ENCODE measurements around the gene ADM.
A peak's percentile ranks its signal among the peaks of the same experiment; 100 is the strongest.
"Not testable (repeated sequence)": the region's sequence is repeated elsewhere in the genome, so short reads cannot be mapped to it uniquely, and the experiment has no call there.

The ADM gene, protein sequence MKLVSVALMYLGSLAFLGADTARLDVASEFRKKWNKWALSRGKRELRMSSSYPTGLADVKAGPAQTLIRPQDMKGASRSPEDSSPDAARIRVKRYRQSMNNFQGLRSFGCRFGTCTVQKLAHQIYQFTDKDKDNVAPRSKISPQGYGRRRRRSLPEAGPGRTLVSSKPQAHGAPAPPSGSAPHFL

DNA sequence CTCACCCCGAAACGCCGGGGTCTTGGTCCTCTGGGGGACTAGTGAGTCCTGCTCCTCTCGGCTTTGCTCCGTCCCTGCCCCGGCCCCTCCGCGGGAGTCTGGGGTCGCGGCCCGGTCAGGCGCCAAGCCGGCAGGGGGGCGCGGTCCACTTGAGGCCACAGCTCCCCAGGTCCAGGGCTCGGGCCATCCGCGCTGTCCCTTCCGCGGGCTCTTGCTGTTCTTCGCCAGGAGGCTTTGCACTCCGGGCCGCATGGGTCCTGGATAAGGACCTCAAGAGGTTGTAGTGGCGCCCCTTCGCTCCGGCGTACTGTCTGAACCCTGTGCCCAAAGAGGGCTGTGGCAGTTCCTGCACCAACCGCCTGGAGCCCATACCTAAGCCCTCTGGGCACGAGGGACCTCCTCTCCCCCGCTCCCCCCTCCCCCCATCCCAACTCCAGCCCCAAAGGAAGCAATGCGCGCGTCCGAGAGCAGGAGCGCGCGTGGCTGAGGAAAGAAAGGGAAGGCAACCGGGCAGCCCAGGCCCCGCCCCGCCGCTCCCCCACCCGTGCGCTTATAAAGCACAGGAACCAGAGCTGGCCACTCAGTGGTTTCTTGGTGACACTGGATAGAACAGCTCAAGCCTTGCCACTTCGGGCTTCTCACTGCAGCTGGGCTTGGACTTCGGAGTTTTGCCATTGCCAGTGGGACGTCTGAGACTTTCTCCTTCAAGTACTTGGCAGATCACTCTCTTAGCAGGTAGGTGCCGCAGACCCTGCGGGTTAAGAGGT, at the start of gene ADM:
ADM (plus strand) TSS at position 579 of the 767 bp plus-strand sequence. CDS start 628 bp downstream, outside the sequence.
- no peaks in the 10 kb centered on the region for H3K9me3 ChIP-seq (ENCODE audit: control insufficient read depth in 1 of 2, low read length in 2 of 2)
- H3K27ac ChIP-seq (ENCODE audit: low read length), result peak within 1 kb of the TSS; percentile 94
- peak within 1 kb of the TSS; percentile 85 to 89 for H3K4me3 ChIP-seq (ENCODE audit: low read depth in 1 of 2, low read length in 2 of 2)
- no peaks in the 10 kb centered on the region for H3K27me3 ChIP-seq (ENCODE audit: low read depth, low read length)
- peaks cover 13 to 25% of the 10 kb centered on the region in 2 donors for H3K4me1 ChIP-seq (ENCODE audit: control insufficient read depth in 1 of 2, insufficient read depth in 2 of 2, low read length in 2 of 2)
- no peaks in the 10 kb centered on the region for H3K36me3 ChIP-seq (ENCODE audit: control insufficient read depth in 1 of 2, insufficient read depth in 2 of 2, low read length in 2 of 2)

DNA sequence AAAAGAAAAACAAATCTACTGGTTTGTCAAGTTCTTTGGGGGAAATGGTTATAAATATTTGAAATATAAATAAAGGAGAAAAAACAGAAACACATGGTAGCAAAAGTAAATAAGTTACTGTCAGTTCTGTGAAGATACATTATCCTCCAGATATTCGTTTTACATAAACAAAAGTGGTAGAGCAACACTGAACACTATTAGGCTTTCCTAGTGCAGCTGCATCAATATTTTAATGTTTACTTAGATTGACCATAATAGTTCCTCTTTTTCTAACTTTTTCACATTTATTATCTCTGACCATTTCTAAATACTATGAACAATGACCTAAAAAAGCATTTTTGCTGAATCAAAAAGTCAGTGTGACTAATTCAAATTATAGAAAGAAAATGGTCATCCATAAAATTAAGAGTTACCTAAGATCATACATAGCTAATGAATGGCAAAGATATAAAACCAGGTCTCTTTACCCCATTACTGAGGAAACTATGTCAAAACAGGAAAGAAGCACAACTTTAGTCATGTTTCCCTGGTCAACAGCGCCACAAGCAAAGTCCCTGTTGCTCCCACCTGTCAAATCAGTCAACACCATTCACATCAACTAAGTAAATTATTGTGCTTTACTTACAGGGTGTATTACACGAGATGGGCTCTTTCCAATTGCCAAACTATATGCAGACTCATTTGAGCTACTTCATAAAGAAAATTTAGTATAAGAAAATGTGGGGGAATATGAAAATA, 49.3 kb upstream of the ADM start:
- Histone ChIP-seq H3K4me3 (ENCODE audit: low read depth in 1 of 2, low read length in 2 of 2) (no peak overlapping the region), H3K27me3 (ENCODE audit: low read depth, low read length) (no peaks in the 10 kb centered on the region), H3K27ac (ENCODE audit: low read length) (no peak overlapping the region), H3K4me1 (ENCODE audit: control insufficient read depth in 1 of 2, insufficient read depth in 2 of 2, low read length in 2 of 2) (no peaks in the 10 kb centered on the region), H3K9me3 (ENCODE audit: control insufficient read depth in 1 of 2, low read length in 2 of 2) (no peaks in the 10 kb centered on the region), H3K36me3 (ENCODE audit: control insufficient read depth in 1 of 2, insufficient read depth in 2 of 2, low read length in 2 of 2) (no peaks in the 10 kb centered on the region)

DNA sequence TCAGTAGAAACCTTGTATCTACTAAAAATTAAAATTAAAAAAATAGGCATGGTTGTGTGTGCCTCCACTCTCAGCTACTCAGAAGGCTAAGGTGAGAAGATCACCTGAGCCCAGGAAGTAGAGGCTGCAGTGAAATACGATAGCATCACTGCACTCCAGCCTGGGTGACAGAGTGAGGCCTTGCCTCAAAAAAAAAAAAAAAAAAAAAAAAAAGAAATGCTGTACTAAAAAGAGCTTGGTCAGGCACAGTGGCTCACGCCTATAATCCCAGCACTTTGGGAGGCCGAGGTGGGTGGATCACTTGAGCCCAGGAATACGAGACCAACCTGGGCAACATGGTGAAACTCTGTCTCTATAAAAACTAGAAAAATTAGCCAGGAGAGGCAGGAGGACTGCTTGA, 47.4 kb upstream of the ADM start:
- Histone ChIP-seq H3K27me3 (ENCODE audit: low read depth, low read length) (no peaks in the 10 kb centered on the region), H3K27ac (ENCODE audit: low read length) (no peak overlapping the region), H3K9me3 (ENCODE audit: control insufficient read depth in 1 of 2, low read length in 2 of 2) (no peaks in the 10 kb centered on the region), H3K4me1 (ENCODE audit: control insufficient read depth in 1 of 2, insufficient read depth in 2 of 2, low read length in 2 of 2) (no peaks in the 10 kb centered on the region), H3K36me3 (ENCODE audit: control insufficient read depth in 1 of 2, insufficient read depth in 2 of 2, low read length in 2 of 2) (no peaks in the 10 kb centered on the region), H3K4me3 (ENCODE audit: low read depth in 1 of 2, low read length in 2 of 2) (no peak overlapping the region)

DNA sequence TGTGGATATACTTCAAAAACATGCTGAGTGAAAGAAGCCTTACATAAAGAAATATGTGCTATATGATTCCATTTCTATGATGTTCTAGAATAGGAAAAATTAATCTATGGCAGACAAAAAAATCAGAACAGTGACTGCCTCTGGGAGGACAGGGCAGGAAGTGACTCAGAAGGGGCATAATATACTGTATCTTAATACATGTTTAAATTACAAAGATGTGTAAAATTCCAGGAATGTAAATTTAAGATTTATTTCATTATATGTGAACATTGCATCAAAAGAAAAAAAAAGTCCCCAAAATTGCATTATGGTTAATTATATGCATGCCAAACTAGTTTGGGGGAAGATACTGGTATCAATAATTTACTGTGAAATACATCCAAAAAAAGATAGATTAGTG, 43.1 kb upstream of the ADM start:
- H3K36me3 ChIP-seq (ENCODE audit: control insufficient read depth in 1 of 2, insufficient read depth in 2 of 2, low read length in 2 of 2), result no peaks in the 10 kb centered on the region
- no peaks in the 10 kb centered on the region for H3K27me3 ChIP-seq (ENCODE audit: low read depth, low read length)
- H3K9me3 ChIP-seq (ENCODE audit: control insufficient read depth in 1 of 2, low read length in 2 of 2), result no peaks in the 10 kb centered on the region
- H3K27ac ChIP-seq (ENCODE audit: low read length), result no peak overlapping the region
- H3K4me3 ChIP-seq (ENCODE audit: low read depth in 1 of 2, low read length in 2 of 2), result no peak overlapping the region
- H3K4me1 ChIP-seq (ENCODE audit: control insufficient read depth in 1 of 2, insufficient read depth in 2 of 2, low read length in 2 of 2), result peaks cover 0 to 3% of the 10 kb centered on the region in 2 donors

DNA sequence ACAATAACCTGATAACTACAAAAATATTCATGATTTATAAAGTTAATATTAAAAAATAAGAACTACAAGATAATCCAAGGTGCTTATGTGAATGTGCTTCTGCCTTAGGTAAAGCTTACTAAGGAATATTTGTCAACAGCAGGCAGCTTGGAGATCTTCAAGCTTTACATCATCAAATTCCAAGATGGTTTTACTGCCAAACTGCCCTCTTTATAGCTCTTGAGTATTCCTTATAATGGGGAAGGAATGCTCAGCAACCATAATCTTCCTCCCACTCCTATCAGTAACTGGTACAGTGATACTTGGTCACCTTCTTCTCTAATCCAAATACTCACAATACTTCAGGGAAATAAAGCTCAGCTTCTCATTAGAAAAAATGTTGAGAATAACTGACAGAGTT, 40.9 kb upstream of the ADM start:
- Histone ChIP-seq H3K27me3 (ENCODE audit: low read depth, low read length) (no peaks in the 10 kb centered on the region), H3K36me3 (ENCODE audit: control insufficient read depth in 1 of 2, insufficient read depth in 2 of 2, low read length in 2 of 2) (no peaks in the 10 kb centered on the region), H3K27ac (ENCODE audit: low read length) (no peak overlapping the region), H3K9me3 (ENCODE audit: control insufficient read depth in 1 of 2, low read length in 2 of 2) (no peaks in the 10 kb centered on the region), H3K4me1 (ENCODE audit: control insufficient read depth in 1 of 2, insufficient read depth in 2 of 2, low read length in 2 of 2) (peaks cover 0 to 3% of the 10 kb centered on the region in 2 donors), H3K4me3 (ENCODE audit: low read depth in 1 of 2, low read length in 2 of 2) (no peak overlapping the region)

DNA sequence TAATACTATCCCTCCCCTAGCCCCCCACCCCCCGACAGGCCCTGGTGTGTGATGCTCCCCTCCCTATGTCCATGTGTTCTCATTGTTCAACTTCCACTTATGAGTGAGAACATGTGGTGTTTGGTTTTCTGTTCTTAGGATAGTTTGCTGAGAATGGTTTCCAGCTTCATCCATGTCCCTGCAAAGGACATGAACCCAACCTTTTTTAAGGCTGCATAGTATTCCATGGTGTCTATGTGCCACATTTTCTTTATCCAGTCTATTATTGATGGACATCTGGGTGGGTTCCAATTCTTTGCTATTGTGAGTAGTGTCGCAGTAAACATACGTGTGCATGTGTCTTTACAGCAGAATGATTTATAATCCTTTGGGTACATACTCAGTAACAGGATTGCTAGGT, 40.2 kb upstream of the ADM start:
- H3K27me3 ChIP-seq (ENCODE audit: low read depth, low read length); H3K9me3 ChIP-seq (ENCODE audit: control insufficient read depth in 1 of 2, low read length in 2 of 2); H3K36me3 ChIP-seq (ENCODE audit: control insufficient read depth in 1 of 2, insufficient read depth in 2 of 2, low read length in 2 of 2): not testable (repeated sequence)

DNA sequence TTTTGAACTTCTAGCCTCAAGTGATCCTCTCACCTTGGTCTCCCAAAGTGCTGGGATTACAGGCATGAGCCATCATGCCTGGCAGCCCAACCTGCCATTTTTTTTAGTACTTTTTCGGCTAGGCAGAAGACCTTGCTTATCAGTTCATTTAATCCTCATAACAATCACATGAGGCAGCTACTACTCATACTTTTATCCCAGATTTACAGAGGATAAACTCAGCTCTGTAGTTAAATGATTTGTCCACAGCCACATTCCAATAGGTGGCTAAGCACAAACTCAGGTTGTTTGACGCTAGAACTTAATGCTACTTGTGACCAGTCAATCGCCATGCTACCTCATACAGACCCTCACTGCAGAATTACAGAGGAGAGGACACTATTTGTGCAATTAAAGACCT, 38.9 kb upstream of the ADM start:
- Histone ChIP-seq H3K4me1 (ENCODE audit: control insufficient read depth in 1 of 2, insufficient read depth in 2 of 2, low read length in 2 of 2) (peaks cover 0 to 3% of the 10 kb centered on the region in 2 donors), H3K27ac (ENCODE audit: low read length) (no peak overlapping the region), H3K4me3 (ENCODE audit: low read depth in 1 of 2, low read length in 2 of 2) (no peak overlapping the region), H3K9me3 (ENCODE audit: control insufficient read depth in 1 of 2, low read length in 2 of 2) (no peaks in the 10 kb centered on the region), H3K36me3 (ENCODE audit: control insufficient read depth in 1 of 2, insufficient read depth in 2 of 2, low read length in 2 of 2) (no peaks in the 10 kb centered on the region), H3K27me3 (ENCODE audit: low read depth, low read length) (no peaks in the 10 kb centered on the region)

More for the DNA sequence above, 40.2 kb upstream of the ADM start:
- H3K4me1 ChIP-seq (ENCODE audit: control insufficient read depth in 1 of 2, insufficient read depth in 2 of 2, low read length in 2 of 2); H3K4me3 ChIP-seq (ENCODE audit: low read depth in 1 of 2, low read length in 2 of 2); H3K27ac ChIP-seq (ENCODE audit: low read length): not testable (repeated sequence)

DNA sequence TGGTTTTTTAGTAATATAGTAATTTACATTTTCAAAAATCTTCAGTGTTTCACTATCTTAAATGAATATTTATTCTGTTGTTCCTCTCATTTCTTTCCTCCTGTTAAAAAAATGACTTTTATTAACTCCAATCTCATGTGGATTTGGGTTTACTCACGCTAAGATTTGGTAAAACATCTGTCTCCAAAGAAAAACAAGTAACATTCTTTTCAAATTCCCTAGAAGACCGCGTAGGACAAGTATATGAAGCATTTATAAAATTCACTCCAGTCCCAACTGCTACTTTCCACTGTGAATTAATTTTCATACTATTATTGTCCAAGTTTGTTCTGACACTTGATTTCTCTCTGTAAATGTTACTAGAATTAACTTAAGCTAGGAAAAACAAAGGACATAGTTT, 37.1 kb upstream of the ADM start:
- H3K27me3 ChIP-seq (ENCODE audit: low read depth, low read length), result no peaks in the 10 kb centered on the region
- H3K36me3 ChIP-seq (ENCODE audit: control insufficient read depth in 1 of 2, insufficient read depth in 2 of 2, low read length in 2 of 2), result no peaks in the 10 kb centered on the region
- H3K4me1 ChIP-seq (ENCODE audit: control insufficient read depth in 1 of 2, insufficient read depth in 2 of 2, low read length in 2 of 2), result peaks cover 0 to 3% of the 10 kb centered on the region in 2 donors
- no peak overlapping the region for H3K27ac ChIP-seq (ENCODE audit: low read length)
- no peak overlapping the region for H3K4me3 ChIP-seq (ENCODE audit: low read depth in 1 of 2, low read length in 2 of 2)
- no peaks in the 10 kb centered on the region for H3K9me3 ChIP-seq (ENCODE audit: control insufficient read depth in 1 of 2, low read length in 2 of 2)

DNA sequence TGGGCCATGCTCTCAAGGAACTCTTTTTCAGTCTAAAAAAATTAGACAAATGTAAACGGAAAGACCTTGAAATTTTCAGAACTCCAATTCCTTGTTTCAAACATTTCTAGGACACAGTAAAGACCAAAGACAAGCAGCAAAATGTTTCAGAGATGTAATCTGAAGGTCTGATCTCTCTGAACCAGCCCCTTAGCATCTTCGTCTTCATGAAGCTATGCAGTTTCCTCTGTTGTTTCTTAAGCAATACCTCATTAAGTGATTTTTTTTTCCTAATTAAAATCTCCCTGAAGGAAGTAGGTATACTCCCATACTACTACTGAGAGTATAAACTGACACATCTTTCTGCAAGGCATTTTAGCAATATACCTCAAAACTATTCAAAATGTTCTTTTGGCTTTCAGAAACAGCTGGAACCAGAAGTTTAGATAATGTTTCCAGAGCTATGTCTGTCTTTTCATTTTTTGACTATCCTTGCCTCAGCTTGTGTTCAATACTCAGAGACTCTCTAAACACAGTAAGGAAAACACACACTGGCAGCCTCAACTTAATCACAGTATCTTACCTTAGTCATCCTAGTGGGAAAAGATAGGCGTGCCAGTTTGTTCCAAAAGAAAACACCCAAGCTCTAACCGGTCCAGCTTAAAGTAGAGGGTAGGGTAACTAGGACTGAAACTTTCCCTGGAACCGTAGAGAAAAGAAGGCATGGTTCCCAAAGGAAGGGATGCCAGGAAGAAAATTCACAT, 36.0 kb upstream of the ADM start:
- Histone ChIP-seq H3K9me3 (ENCODE audit: control insufficient read depth in 1 of 2, low read length in 2 of 2) (no peaks in the 10 kb centered on the region), H3K27ac (ENCODE audit: low read length) (no peak overlapping the region), H3K36me3 (ENCODE audit: control insufficient read depth in 1 of 2, insufficient read depth in 2 of 2, low read length in 2 of 2) (no peaks in the 10 kb centered on the region), H3K4me3 (ENCODE audit: low read depth in 1 of 2, low read length in 2 of 2) (no peak overlapping the region), H3K27me3 (ENCODE audit: low read depth, low read length) (no peaks in the 10 kb centered on the region), H3K4me1 (ENCODE audit: control insufficient read depth in 1 of 2, insufficient read depth in 2 of 2, low read length in 2 of 2) (peaks cover 0 to 9% of the 10 kb centered on the region in 2 donors)

DNA sequence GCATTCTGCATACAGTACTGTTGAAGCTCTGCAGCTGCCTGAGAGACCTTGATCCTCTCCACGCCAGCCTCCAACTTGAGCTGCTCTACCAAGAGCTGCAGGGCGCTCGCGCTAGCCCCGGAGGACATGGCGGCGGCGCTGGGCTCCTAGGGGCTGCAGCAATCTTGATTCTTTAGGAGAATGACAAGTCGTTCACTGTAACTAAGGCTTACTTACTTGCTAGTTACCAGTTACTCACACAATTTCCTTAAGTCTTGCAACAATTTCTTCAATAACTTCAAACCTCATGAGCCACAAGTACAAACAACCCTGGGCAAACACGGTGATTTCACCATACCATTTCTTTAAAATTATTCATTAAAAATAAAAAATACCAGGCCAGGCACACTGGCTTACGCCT, 32.7 kb upstream of the ADM start:
- Histone ChIP-seq H3K27ac (ENCODE audit: low read length) (no peak overlapping the region), H3K27me3 (ENCODE audit: low read depth, low read length) (no peaks in the 10 kb centered on the region), H3K4me3 (ENCODE audit: low read depth in 1 of 2, low read length in 2 of 2) (no peak overlapping the region), H3K4me1 (ENCODE audit: control insufficient read depth in 1 of 2, insufficient read depth in 2 of 2, low read length in 2 of 2) (peaks cover 0 to 14% of the 10 kb centered on the region in 2 donors), H3K36me3 (ENCODE audit: control insufficient read depth in 1 of 2, insufficient read depth in 2 of 2, low read length in 2 of 2) (no peaks in the 10 kb centered on the region), H3K9me3 (ENCODE audit: control insufficient read depth in 1 of 2, low read length in 2 of 2) (no peaks in the 10 kb centered on the region)

DNA sequence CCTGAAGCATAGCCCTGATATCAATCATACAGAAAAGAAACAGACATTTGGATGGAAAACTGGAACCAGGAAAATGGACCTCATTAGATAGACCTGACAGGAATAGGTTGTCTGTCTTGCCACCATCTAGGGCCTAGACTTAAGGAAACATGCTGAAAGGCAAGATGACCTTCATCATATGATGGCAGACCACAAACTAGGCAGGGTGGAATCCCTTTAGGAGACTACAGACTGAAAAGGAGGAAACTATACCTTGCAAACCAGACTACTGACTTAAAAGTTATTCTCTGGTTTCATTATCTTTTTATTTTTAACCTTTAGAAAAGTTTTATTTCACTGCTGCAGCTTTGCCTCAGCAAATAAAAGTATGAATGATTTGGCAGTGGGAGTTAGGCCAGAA, 31.1 kb upstream of the ADM start:
- Histone ChIP-seq H3K4me3 (ENCODE audit: low read depth in 1 of 2, low read length in 2 of 2) (no peak overlapping the region), H3K36me3 (ENCODE audit: control insufficient read depth in 1 of 2, insufficient read depth in 2 of 2, low read length in 2 of 2) (no peaks in the 10 kb centered on the region), H3K4me1 (ENCODE audit: control insufficient read depth in 1 of 2, insufficient read depth in 2 of 2, low read length in 2 of 2) (peaks cover 0 to 14% of the 10 kb centered on the region in 2 donors), H3K9me3 (ENCODE audit: control insufficient read depth in 1 of 2, low read length in 2 of 2) (no peaks in the 10 kb centered on the region), H3K27ac (ENCODE audit: low read length) (no peak overlapping the region), H3K27me3 (ENCODE audit: low read depth, low read length) (no peaks in the 10 kb centered on the region)
